ENCODE results near the gene NES.
A peak's percentile ranks its signal among the peaks of the same experiment; 100 is the strongest.

NES gene, protein sequence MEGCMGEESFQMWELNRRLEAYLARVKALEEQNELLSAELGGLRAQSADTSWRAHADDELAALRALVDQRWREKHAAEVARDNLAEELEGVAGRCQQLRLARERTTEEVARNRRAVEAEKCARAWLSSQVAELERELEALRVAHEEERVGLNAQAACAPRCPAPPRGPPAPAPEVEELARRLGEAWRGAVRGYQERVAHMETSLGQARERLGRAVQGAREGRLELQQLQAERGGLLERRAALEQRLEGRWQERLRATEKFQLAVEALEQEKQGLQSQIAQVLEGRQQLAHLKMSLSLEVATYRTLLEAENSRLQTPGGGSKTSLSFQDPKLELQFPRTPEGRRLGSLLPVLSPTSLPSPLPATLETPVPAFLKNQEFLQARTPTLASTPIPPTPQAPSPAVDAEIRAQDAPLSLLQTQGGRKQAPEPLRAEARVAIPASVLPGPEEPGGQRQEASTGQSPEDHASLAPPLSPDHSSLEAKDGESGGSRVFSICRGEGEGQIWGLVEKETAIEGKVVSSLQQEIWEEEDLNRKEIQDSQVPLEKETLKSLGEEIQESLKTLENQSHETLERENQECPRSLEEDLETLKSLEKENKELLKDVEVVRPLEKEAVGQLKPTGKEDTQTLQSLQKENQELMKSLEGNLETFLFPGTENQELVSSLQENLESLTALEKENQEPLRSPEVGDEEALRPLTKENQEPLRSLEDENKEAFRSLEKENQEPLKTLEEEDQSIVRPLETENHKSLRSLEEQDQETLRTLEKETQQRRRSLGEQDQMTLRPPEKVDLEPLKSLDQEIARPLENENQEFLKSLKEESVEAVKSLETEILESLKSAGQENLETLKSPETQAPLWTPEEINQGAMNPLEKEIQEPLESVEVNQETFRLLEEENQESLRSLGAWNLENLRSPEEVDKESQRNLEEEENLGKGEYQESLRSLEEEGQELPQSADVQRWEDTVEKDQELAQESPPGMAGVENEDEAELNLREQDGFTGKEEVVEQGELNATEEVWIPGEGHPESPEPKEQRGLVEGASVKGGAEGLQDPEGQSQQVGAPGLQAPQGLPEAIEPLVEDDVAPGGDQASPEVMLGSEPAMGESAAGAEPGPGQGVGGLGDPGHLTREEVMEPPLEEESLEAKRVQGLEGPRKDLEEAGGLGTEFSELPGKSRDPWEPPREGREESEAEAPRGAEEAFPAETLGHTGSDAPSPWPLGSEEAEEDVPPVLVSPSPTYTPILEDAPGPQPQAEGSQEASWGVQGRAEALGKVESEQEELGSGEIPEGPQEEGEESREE (N-terminal part only)

DNA sequence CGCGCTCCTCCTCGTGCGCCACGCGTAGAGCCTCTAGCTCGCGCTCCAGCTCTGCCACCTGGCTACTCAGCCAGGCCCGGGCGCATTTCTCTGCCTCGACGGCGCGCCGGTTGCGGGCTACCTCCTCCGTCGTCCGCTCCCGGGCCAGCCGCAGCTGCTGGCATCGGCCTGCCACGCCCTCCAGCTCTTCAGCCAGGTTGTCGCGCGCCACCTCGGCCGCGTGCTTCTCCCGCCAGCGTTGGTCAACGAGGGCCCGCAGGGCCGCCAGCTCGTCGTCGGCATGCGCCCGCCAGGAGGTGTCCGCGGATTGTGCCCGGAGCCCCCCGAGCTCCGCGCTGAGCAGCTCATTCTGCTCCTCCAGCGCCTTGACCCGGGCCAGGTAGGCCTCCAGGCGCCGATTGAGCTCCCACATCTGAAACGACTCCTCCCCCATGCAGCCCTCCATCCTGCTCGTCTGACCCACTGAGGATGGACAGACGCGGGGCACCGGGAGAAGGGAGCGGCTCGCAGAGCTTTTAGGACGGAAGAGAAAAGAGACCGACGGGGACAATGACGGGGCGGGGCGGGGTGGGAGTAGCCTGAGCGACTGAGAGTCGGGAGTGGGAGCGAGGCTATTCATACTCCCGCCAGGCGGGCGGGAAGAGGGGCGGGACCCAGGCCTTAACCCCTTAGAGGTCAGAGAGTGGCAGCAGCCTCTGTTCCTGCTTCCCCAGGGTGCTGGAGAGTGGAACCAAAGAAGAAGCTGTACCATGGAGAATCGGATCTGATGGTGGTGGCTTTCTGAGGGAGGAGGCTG lies at the start of gene NES:
Gene NES (minus strand): TSS at position 588 of the 796 bp plus-strand sequence. CDS start 143 bp downstream, at position 445.
- DNase-seq (ENCODE audit: low read depth in 4 of 4, low spot score in 1 of 4), result no peak

DNA sequence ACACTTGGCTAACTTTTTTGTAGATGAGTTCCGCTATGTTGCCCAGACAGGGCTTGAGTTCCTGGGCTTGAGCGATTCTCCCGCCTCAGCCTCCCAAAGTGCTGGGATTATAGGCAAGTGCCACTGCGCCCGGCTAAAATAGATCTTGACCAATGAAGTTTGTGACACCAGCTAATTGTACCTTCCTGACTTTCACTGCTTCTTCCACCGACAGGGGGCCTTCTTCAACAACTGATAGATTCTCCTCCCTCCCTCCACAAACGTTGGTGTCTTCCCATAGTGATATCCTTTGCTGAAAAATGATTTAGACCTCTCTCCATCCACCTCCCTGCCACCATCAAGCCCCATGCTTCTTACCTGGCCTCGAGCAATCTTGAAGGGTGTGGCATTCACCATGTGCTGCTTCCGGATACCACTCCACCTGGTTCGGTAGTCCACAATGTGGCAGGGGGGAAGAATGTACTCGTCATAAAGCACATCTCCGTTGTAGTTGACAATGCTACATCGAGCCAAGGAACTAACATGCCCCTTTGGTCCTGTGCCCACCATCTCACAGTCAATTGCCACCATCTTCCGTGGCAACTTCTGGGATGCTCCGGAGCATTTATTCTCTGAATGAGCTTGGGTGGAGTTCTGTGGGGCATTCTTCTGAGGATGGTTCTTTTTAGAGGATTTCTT lies 49.5 kb upstream of the NES start:
- no peak for DNase-seq (ENCODE audit: low read depth in 4 of 4, low spot score in 1 of 4)

DNA sequence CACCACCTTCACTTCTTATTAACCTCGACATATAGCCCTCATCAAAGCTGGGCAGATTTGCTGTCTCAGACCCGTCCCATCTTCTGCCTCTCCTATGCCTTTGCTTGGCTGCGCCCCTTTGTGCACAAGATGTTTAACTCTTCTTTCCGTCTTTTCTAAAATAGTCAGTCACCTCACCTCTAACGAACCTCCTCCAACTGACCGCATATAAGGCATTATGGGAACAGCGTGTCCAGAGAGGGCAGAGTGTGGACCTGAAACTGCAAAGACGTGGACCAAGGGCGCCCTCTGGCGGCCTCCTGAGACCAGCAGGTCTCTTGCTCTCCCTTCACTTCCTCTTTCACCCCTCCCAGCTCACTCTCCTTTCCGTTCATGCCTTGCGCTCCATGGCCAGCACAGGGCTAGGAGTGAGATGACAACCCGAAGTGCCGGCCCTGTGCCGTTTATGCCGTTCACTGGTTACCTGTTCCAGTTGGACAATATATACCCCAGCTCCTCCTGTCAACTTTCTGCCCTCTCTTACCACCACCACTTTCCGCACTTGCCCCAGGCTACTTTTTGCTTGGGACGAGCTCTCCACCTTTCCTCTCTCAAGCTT lies 48.6 kb upstream of the NES start:
- peak; percentile 59 to 66 (median 64) for DNase-seq (ENCODE audit: low read depth in 4 of 4, low spot score in 1 of 4)

DNA sequence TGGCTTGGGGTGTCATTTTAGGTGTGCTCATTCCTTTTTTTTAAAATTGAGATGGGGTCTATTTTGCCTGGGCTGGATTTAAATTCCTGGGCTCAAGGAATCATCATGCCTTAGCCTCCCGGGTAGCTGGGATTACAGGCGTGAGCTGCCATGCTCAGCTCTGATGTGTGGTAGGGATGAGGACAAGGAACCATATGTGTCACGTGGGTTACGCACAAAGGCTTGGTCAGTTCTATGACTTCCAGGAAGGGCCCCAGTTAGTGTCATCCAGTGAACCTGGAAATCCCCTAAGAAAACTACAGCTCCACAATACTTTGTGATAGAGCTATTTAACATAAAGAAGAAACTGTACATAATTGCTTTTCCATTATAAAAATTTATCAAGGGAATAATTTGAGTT lies 44.3 kb upstream of the NES start:
- DNase-seq (ENCODE audit: low read depth in 4 of 4, low spot score in 1 of 4), result no peak

DNA sequence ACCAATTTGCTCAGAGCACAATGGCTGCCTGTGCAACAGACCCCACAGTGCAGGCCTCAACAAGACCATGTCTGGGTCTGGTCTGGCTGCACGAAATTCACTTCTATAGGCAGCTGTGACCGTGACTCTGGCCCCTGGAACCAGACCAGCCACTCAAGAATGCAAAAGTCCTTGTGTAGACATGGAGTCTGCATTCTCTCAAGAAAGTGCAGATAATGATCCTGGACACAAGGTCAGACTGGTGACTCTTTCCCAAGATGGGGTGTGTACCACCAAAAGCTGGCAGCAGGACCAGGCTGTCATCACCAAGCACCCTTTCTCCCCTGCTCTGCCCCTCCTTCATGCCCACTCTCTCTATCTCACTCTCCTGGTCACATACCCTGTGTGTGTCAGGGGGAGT lies 43.9 kb upstream of the NES start:
- no peak for DNase-seq (ENCODE audit: low read depth in 4 of 4, low spot score in 1 of 4)

DNA sequence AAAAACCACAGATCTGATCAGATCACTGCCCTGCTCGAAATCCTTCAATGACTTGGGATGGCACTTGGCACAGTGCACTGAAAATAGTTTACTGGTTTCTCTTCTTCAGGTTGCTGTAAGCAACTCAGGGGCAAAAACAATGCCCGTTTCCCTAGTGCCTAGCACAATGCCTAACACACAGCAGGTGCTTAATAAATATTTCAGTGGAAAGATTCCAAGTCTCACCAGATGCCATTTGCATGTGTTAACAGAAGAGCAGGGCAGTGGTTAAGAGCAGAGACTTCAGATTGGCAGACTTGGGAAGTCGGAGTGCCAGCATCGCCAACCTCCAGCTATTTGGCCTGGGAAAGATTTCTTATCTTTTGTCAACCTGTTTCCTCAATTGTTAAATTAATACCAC lies 40.1 kb upstream of the NES start:
- DNase-seq (ENCODE audit: low read depth in 4 of 4, low spot score in 1 of 4), result no peak

DNA sequence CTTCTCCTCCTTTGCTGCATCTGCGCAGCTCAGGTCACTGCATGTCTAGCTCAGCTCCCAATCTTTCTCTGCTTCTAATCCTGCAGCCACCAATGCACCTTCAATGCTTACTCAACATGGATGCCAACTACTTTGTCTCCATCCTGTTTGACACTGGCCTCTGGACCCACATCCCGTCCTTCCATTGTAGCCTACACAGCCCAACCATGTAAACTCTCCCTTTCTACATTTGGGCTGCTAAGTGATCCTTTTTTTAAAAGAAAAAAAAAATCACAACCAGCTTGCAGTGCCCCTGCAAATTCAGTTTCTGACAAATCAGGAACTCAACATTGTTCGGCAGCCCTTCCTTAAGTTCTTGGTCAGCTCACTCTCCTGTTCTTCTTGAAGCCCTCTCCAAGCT lies 37.6 kb upstream of the NES start:
- DNase-seq (ENCODE audit: low read depth in 4 of 4, low spot score in 1 of 4), result no peak

DNA sequence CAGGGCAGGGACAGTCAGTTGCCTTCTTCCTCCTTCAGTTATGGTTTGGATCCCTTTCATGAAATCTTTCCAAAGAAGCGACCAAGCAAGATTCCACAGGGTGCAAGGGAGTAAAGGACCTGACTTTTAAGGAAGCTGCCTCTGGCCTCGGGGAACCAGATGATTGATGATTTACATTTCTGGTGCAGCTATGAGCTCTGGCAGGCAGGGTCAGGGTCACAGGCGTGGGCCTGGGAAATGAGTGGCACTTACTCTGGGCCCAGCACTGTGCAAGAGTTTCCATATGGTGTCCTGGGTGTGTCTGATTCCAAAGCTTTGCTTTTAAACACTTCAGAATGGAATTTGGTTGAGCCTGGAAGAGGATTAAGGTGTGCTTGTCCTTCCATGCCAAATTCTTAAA lies 35.4 kb upstream of the NES start:
- DNase-seq (ENCODE audit: low read depth in 4 of 4, low spot score in 1 of 4), result no peak

DNA sequence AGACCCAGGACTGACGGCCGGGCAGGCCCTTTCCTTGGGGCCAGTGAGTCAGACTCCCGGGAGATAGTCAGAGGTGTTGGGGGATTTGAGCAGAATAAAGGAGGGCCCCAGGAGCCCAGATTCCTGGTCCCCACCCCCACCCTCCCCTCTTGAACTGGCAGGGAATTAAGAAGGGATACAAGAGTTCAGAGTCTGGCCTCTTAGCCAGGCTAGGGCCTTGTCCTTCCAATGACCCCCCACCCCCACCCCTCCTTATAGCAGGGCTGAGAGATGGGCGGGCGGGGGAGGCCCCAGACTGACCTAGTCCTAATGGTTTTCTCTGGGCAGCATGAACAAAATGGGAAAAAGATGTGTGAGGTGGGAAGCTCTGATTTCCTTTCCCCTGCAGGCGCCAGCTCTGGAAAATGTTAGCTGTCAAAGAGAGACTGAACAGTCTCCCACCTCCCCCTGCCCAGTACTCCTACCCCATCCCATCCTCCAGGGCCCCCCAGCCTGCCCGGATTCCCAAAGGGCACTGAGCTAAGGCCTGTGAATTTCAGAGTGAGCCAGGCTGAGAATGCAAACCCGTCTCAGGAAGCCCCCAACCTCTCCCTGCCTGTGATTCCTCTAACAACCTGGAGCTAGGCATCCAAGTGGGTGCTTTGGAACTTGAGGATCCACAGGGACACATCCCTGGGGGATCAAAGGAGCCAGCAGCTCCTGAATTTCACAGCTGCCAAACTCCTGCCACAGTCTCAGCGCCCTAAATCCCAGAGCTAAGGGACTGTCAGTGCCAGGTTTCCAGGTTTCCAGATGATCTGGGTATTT lies 34.0 kb upstream of the NES start:
- DNase-seq (ENCODE audit: low read depth in 4 of 4, low spot score in 1 of 4), result no peak

DNA sequence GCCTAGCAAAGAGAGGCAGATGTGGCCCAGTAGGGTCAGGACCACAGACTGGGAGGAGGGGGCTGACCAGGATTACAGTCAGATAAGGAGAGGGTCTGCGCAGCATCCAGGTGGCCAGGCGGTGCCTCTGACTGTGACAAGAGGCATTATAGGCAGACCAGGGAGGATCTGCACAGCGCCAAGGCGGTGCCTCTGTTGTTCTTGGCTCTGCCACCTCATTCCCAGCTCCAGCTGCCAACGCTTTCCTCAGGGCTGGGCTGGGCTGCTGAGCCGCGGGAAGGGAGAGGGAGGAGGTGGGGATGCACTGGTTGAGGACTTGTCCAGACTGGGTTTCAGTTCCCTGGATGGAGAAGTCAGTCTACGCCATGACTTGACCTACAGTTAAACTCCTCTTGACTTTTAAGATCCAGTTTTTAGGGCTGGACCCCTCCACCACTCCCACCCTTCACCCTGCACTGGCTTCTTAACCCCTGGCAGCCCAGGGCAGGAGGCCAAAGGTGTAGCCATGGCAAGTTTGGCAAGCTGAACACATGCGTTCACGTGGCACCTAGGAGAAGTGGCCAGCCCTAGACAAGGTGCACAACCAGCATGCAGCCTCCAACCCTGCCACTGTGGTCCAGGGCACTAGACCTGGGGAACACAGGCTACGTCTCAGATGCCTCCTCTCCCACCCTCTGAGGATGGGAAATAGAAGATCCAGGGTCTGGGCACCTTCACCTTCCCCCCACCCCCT lies 32.7 kb upstream of the NES start:
- DNase-seq (ENCODE audit: low read depth in 4 of 4, low spot score in 1 of 4), result no peak

DNA sequence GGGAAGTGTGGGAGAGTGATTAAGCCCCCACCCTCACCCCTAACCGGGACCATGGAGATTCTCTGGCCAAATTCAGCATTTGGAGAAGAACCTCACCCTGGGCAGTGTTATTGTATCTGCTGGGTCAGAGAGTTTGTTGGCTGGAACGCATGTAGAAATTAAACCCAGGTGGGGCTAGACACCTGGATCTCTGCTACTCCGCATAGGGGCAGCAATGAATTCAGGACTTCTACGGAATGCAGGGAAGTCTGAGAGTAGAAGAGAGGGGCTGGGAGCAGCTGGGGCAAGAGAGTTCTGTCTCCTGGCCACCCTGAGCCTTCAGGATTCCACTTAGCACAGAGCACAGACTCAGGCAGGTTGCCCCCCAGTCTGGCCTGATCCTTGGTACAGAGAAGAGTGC lies 31.8 kb upstream of the NES start:
- DNase-seq (ENCODE audit: low read depth in 4 of 4, low spot score in 1 of 4), result no peak

DNA sequence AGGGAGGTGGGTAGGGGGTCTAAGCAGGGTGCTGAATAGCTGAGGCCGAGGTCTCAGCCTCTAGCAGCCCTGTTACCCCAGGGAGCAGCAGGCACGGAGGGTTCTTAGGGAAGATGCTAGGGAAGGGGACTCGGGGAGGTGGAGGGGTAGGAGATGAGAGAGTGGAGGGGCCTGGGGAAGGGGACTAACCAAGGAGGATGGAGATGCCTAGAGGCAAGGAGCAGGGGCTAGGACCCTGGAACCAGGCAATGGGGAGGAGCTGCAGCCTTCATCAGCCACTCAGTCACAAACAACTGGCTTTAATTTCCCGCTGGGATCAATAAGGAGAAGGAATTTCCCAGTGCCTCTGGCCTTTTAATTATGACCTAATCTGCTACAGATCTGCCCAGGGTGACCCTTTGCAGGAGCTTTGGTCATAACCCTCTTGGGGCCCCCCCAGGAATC lies 31.0 kb upstream of the NES start:
- DNase-seq (ENCODE audit: low read depth in 4 of 4, low spot score in 1 of 4), result no peak

DNA sequence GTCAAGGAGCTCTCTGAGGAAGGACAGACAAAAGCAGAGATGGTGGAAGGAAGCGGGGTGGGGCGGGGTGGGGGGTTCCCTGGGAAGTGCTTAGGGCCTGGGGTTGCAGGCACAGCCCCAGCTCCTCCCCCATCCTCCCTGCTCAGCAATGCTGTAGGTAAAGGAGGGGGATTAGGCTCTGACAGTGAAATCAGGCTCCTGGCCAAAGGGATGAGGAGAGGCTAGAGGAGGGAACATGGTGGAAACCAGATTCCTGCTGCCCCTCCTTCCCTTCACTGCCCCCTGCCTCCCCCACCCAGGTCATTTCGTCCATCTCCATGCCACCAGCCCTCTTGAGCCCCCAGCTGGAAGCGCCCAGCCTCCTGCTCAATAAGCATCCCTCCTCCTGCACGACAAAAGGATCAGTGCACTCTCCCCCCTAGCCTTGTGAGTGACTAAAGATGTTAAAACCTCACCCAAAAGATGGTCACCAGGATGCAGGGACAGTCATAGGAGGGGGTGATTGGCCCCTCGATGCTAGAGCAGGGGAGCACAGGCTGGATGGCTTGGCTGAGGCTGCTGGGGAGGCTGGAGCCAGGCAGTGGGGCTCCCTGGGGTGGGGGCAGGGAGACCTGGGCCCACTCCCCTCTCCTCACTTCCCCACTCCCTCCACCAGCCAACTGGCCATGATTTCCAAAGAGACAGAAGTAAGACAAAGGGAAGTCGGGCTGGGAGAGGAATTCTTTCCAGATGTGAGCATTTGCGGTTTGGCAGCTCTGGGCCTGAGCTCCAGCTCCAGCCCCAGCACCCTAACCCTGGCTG lies 30.4 kb upstream of the NES start:
- DNase-seq (ENCODE audit: low read depth in 4 of 4, low spot score in 1 of 4), result no peak

DNA sequence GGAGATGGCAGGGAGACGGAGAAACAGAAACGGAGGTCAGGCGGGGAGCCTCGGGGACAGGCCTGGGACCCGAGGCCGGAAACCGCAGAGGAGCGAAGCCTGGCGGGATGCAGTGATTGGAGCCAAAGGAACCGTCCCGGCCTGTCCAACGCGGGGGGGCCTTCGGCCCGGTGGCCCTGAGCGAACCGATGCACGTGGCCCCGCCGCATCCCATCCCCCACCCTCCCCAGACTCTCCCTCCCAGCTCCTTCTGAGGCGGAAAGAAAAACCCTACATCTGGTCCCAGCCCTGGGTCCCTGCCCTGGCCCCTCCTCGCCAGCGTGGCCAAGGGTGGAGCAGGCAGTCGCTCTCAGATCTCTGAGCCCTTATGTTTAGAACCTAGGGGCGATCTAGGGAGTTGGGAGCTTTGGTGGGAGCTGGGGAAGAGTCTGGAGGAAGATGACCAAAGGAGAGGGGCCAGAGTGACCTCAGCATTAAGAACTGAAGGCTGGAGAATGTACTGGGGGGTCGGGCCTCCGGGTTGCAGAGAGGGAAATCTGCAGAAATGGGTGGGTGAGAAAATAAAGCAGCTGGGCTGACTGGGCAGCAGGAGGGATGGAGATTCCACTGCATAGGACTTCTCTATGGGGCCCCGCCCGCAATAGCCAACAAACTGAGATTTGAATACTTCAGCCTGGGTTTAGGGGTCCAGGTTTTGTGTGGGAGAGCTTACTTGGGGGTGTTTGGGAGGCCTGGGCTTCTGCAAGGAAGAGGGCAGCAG lies 29.6 kb upstream of the NES start:
- no peak for DNase-seq (ENCODE audit: low read depth in 4 of 4, low spot score in 1 of 4)

DNA sequence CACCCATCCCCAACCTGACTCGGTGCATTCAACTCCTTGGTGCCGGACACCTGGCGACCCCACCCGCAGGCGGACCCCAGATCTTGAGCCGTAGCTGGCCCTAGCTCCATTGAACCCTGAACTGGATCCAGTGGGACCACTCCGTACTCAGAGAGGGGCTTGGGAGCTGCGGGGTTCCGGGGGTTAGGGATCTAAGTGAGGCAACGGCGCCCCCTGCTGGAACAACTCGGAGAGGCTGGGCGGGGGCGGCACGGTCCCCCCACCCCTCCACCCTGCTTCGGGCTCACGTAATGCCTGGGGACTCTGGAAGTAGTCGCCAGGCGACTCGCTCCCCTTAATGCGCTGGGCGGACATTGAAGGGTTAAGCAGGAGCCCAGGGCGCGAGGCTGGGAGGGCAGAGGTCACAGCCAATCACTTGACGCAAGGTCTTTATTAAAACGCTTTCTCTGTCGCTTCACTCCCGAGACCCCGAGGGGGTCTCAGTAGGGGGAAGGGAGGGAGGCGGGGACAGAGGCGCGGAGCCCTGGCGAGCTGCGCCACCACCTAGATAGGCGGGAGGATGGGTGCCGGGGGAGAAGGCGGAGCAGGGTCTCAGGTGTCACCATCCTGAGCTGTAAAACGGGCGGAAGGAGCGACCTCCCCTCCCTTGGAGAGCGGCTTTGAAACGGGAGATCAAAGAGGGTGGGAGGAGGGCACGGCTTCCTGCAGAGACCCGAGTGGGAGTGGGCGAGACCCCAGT lies 28.9 kb upstream of the NES start:
- peak; percentile 56 to 64 (median 58) for DNase-seq (ENCODE audit: low read depth in 4 of 4, low spot score in 1 of 4)

All from stimulated activated CD4-positive, alpha-beta T cell treated with anti-CD3 and anti-CD28 coated beads, Interleukin-1b, Interleukin-23, amount 100 ng/mL, for 24 hours (primary cell).